ENCODE data around the gene ATRNL1.
A peak's percentile ranks its signal among the peaks of the same experiment; 100 is the strongest.

Gene ATRNL1, protein sequence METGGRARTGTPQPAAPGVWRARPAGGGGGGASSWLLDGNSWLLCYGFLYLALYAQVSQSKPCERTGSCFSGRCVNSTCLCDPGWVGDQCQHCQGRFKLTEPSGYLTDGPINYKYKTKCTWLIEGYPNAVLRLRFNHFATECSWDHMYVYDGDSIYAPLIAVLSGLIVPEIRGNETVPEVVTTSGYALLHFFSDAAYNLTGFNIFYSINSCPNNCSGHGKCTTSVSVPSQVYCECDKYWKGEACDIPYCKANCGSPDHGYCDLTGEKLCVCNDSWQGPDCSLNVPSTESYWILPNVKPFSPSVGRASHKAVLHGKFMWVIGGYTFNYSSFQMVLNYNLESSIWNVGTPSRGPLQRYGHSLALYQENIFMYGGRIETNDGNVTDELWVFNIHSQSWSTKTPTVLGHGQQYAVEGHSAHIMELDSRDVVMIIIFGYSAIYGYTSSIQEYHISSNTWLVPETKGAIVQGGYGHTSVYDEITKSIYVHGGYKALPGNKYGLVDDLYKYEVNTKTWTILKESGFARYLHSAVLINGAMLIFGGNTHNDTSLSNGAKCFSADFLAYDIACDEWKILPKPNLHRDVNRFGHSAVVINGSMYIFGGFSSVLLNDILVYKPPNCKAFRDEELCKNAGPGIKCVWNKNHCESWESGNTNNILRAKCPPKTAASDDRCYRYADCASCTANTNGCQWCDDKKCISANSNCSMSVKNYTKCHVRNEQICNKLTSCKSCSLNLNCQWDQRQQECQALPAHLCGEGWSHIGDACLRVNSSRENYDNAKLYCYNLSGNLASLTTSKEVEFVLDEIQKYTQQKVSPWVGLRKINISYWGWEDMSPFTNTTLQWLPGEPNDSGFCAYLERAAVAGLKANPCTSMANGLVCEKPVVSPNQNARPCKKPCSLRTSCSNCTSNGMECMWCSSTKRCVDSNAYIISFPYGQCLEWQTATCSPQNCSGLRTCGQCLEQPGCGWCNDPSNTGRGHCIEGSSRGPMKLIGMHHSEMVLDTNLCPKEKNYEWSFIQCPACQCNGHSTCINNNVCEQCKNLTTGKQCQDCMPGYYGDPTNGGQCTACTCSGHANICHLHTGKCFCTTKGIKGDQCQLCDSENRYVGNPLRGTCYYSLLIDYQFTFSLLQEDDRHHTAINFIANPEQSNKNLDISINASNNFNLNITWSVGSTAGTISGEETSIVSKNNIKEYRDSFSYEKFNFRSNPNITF (N-terminal part only)

GRCh38 chr10:115093286-115093775 is at the start of gene ATRNL1:
ATRNL1 (plus strand) TSS chr10:115093365; CDS start chr10:115093751, 386 bp downstream.
- no peak for DNase-seq (ENCODE audit: low read depth)

GRCh38 chr10:115043719-115044118 is 49.4 kb upstream of the ATRNL1 start:
- no peak for DNase-seq (ENCODE audit: low read depth)

GRCh38 chr10:115044891-115045290 is 48.3 kb upstream of the ATRNL1 start:
- DNase-seq (ENCODE audit: low read depth) = no peak

- DNase-seq (ENCODE audit: low read depth) = peak; percentile 4
Observed at GRCh38 chr10:115045499-115045898, 47.7 kb upstream of the ATRNL1 start.

GRCh38 chr10:115046686-115047236 is 46.4 kb upstream of the ATRNL1 start:
- no peak for DNase-seq (ENCODE audit: low read depth)

GRCh38 chr10:115047705-115048104 is 45.5 kb upstream of the ATRNL1 start:
- DNase-seq (ENCODE audit: low read depth) = no peak

GRCh38 chr10:115049318-115049717 is 43.8 kb upstream of the ATRNL1 start:
- no peak for DNase-seq (ENCODE audit: low read depth)

GRCh38 chr10:115049960-115050359 is 43.2 kb upstream of the ATRNL1 start:
- DNase-seq (ENCODE audit: low read depth) = peak; percentile 42

GRCh38 chr10:115050375-115051010 is 42.7 kb upstream of the ATRNL1 start:
- no peak for DNase-seq (ENCODE audit: low read depth)

- no peak for DNase-seq (ENCODE audit: low read depth)
Observed at GRCh38 chr10:115051216-115051615, 41.9 kb upstream of the ATRNL1 start.

- DNase-seq (ENCODE audit: low read depth) = no peak
Observed at GRCh38 chr10:115052226-115052625, 40.9 kb upstream of the ATRNL1 start.

DNA sequence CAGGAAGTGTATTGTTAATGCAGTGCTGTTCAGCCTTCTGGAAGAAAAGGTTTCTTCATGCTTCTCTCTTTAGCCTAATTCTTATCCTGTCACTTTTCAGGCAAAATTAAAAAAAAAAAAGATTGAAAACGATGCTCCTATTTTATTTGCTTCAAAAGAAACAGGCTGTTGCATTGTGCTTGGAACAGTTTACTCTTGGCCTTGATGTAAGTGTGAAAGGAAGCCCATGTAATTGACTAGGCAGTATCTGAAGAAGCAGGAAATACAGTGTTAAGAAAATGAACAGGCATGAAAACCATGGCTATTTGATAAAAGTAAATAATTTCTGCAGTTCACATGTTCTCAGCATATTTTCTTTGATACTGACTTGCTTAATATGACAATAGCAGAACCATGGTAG is 40.4 kb upstream of the ATRNL1 start:
- DNase-seq (ENCODE audit: low read depth) = no peak

- no peak for DNase-seq (ENCODE audit: low read depth)
Observed at GRCh38 chr10:115056186-115056585, 37.0 kb upstream of the ATRNL1 start.

GRCh38 chr10:115059301-115059898 is 33.8 kb upstream of the ATRNL1 start:
- DNase-seq (ENCODE audit: low read depth) = no peak

GRCh38 chr10:115063701-115064658 is 29.2 kb upstream of the ATRNL1 start:
- DNase-seq (ENCODE audit: low read depth) = no peak

GRCh38 chr10:115065801-115066200 is 27.4 kb upstream of the ATRNL1 start:
- peak; percentile 9 for DNase-seq (ENCODE audit: low read depth)

GRCh38 chr10:115066528-115066927 is 26.6 kb upstream of the ATRNL1 start:
- peak; percentile 70 for DNase-seq (ENCODE audit: low read depth)

GRCh38 chr10:115073796-115074195 is 19.4 kb upstream of the ATRNL1 start:
- DNase-seq (ENCODE audit: low read depth) = no peak

GRCh38 chr10:115082506-115082905 is 10.7 kb upstream of the ATRNL1 start:
- DNase-seq (ENCODE audit: low read depth) = peak; percentile 76

Data from amniotic epithelial cell (primary cell).